GM12878 (cell line): ENCODE data around the gene RETREG2. TPM values are rescaled to one million over a fixed set of nuclear protein-coding genes. Genes with fewer than 3 reads are reported as not detected.

ENCODE experiments used
- ATAC-seq: fragments of 200-7000 bp; cut with Tn5 transposase; 3 replicates; pipeline ENCODE4 v1.9.1; 2020; ENCODE audit warnings: mild to moderate bottlenecking, moderate library complexity
- BruUV-seq: library from RNA; stranded (reverse); fragments of 400-500 nt; replicated peaks from 2 replicates; lab custom pipeline; 2021; lab: Mats Ljungman, UMichigan
- CTCF ChIA-PET: fragments of 300-600 bp; sonication (Branson Sonifier 250); formaldehyde crosslinking; extraction: SDS; loops from one replicate; lab custom pipeline; 2021; ENCODE audit warnings: inconsistent platforms; lab: Yijun Ruan, JAX
- POLR2A ChIA-PET: fragments of 350-600 bp; formaldehyde crosslinking; extraction: SDS; loops from one replicate; lab custom pipeline; 2021; ENCODE audit warnings: inconsistent platforms; lab: Charles Lee
- RAD21 ChIA-PET: fragments of 300-600 bp; sonication (Branson Sonifier 250); formaldehyde crosslinking; loops from one replicate; lab custom pipeline; 2023; ENCODE audit warnings: antibody characterized with exemption; ENCODE audit not compliant: unreplicated experiment; lab: Charles Lee
- SMC1A ChIA-PET: fragments of 300-600 bp; sonication (Branson Sonifier 250); formaldehyde crosslinking; loops from one replicate; lab custom pipeline; 2023; ENCODE audit not compliant: unreplicated experiment, uncharacterized antibody; lab: Charles Lee
- DNase-seq: peaks from one replicate; pipeline ENCODE4 v3.0.0-alpha.2; 2011; ENCODE audit warnings: low read depth, low spot score
- FAIRE-seq: peaks from 3 replicates; lab custom pipeline; 2011; peaks lifted over from hg19 to GRCh38; lab: Jason Lieb, UNC
- H2AFZ ChIP-seq: 2 replicates; pipeline ENCODE4 v1.6.0; 2011; ENCODE audit warnings: low read depth, low read length, control low read depth; ENCODE audit not compliant: control insufficient read depth
- H3K27ac ChIP-seq: 2 replicates; pipeline ENCODE4 v1.5.1; 2011; ENCODE audit warnings: control low read depth; ENCODE audit not compliant: control insufficient read depth, insufficient read depth
- H3K27me3 ChIP-seq, 2 experiments: replicated peaks in 1 of 2; 2 replicates each; pipeline versions ENCODE4 v1.6.0 to v1.6.1; 2011; ENCODE audit warnings: low read length in 1 of 2; ENCODE audit not compliant: control insufficient read depth in 2 of 2, insufficient read depth in 2 of 2
- H3K36me3 ChIP-seq, 2 experiments: 2 replicates each; pipeline ENCODE4 v1.5.1; 2011; ENCODE audit warnings: low read length in 1 of 2; ENCODE audit not compliant: control insufficient read depth in 2 of 2, insufficient read depth in 2 of 2
- H3K4me1 ChIP-seq: 2 replicates; pipeline ENCODE4 v1.6.1; 2011; ENCODE audit warnings: mild to moderate bottlenecking, low read length, moderate library complexity, mixed read lengths; ENCODE audit not compliant: control insufficient read depth, insufficient read depth
- H3K4me2 ChIP-seq: 2 replicates; pipeline ENCODE4 v1.6.0; 2011; ENCODE audit warnings: control low read depth; ENCODE audit not compliant: control insufficient read depth, insufficient read depth
- H3K4me3 ChIP-seq: fragments of 200-600 bp; sonication (generic); 2 replicates; pipeline ENCODE4 v1.5.1; 2016
- H3K79me2 ChIP-seq: 2 replicates; pipeline ENCODE4 v1.6.0; 2011; ENCODE audit warnings: low read length; ENCODE audit not compliant: control insufficient read depth, insufficient read depth
- H3K9ac ChIP-seq: 2 replicates; pipeline ENCODE4 v1.8.0; 2011; ENCODE audit warnings: low read length, control low read depth, mixed read lengths; ENCODE audit not compliant: control insufficient read depth, insufficient read depth
- H3K9me3 ChIP-seq: replicated peaks from 3 replicates; pipeline ENCODE4 v1.5.1; 2011; ENCODE audit warnings: mild to moderate bottlenecking, low read length; ENCODE audit not compliant: control insufficient read depth, insufficient read depth
- H4K20me1 ChIP-seq: 2 replicates; pipeline ENCODE4 v1.6.0; 2011; ENCODE audit not compliant: control insufficient read depth, insufficient read depth
- CREM ChIP-seq: IDR thresholded peaks from 2 replicates; pipeline ENCODE4 v1.6.1; 2014; ENCODE audit warnings: antibody characterized with exemption, low read depth
- E2F4 ChIP-seq: IDR thresholded peaks from 2 replicates; pipeline ENCODE4 v1.6.1; 2012; ENCODE audit warnings: low read depth, low read length, improper control_type of control experiment
- E4F1 ChIP-seq: fragments of 450-650 bp; IDR thresholded peaks from 2 replicates; pipeline ENCODE4 v1.6.1; 2018; ENCODE audit warnings: borderline replicate concordance, mild to moderate bottlenecking; ENCODE audit not compliant: partially characterized antibody
- EED ChIP-seq: sonication (generic); IDR thresholded peaks from 2 replicates; pipeline ENCODE4 v1.6.1; 2016; ENCODE audit warnings: antibody characterized with exemption, low read depth
- FOXM1 ChIP-seq: IDR thresholded peaks from 2 replicates; pipeline ENCODE4 v1.6.1; 2012; ENCODE audit warnings: low read depth, mild to moderate bottlenecking, inconsistent platforms, low read length, moderate library complexity
- HCFC1 ChIP-seq: fragments of 150-350 bp; IDR thresholded peaks from 2 replicates; pipeline ENCODE4 v1.6.1; 2014; ENCODE audit warnings: low read length
- MLLT1 ChIP-seq: fragments of 450-650 bp; IDR thresholded peaks from 2 replicates; pipeline ENCODE4 v1.6.1; 2016; ENCODE audit warnings: mild to moderate bottlenecking
- MXI1 ChIP-seq: fragments of 150-350 bp; IDR thresholded peaks from 2 replicates; pipeline ENCODE4 v1.6.1; 2011; ENCODE audit warnings: low read depth, mild to moderate bottlenecking, inconsistent platforms, low read length, improper control_type of control experiment
- NFIC ChIP-seq: IDR thresholded peaks from 2 replicates; pipeline ENCODE4 v1.6.1; 2012; ENCODE audit warnings: low read depth, mild to moderate bottlenecking, inconsistent platforms, low read length, moderate library complexity
- POLR2A ChIP-seq: IDR thresholded peaks from 2 replicates; pipeline ENCODE4 v1.6.1; 2011; ENCODE audit warnings: low read depth, mild to moderate bottlenecking, low read length
- RCOR1 ChIP-seq: conservative IDR thresholded peaks from 2 replicates; pipeline ENCODE4 v1.6.1; 2012; ENCODE audit warnings: low read depth, low read length, improper control_type of control experiment
- SREBF1 ChIP-seq: IDR thresholded peaks from 2 replicates; pipeline ENCODE4 v1.6.1; 2012; ENCODE audit warnings: mild to moderate bottlenecking, low read length
- SREBF2 ChIP-seq: IDR thresholded peaks from 2 replicates; pipeline ENCODE4 v1.6.1; 2012; ENCODE audit warnings: mild to moderate bottlenecking, low read length
- TCF12 ChIP-seq: IDR thresholded peaks from 2 replicates; pipeline ENCODE4 v1.6.1; 2011; ENCODE audit warnings: low read depth, mild to moderate bottlenecking, low read length
- YY1 ChIP-seq: IDR thresholded peaks from 2 replicates; pipeline ENCODE4 v1.6.1; 2011; ENCODE audit warnings: low read depth, mild to moderate bottlenecking, low read length
- WGBS: methylation state at CpG from one replicate; pipeline ENCODE4 v1.1.6; 2016; ENCODE audit warnings: low lambda C conversion rate; ENCODE audit not compliant: insufficient replicate concordance, insufficient coverage; ENCODE audit errors: missing lambda C conversion rate; 5-methylcytosine and 5-hydroxymethylcytosine counted together
- in situ Hi-C: fragments of 300-500 bp; cut with MboI; formaldehyde crosslinking; loops from 9 replicates; pipeline ENCODE4 v1.14.3; 2018; ENCODE audit warnings: mixed read lengths
- intact Hi-C: fragments of 100-400 bp; cut with micrococcal nuclease; formaldehyde crosslinking; loops from one replicate; pipeline ENCODE4 v1.14.2; 2022; ENCODE audit not compliant: unreplicated experiment
- polyA plus RNA-seq, 11 experiments: library from polyadenylated mRNA; depleted of rRNA in 4 of 11; unstranded in 6 of 11; stranded (reverse) in 5 of 11; fragments of >200 nt; fragmentation: Nextera tagmentation in 4 of 11; fragmentation: Illumina TruSeq in 1 of 11; extraction: Ambion mirVana in 4 of 11; extraction: Trizol in 1 of 11; gene quantifications; 1 replicate in 1 of 11; 2 replicates in 10 of 11; pipeline versions ENCODE4 v1.2.1 to v1.2.3, GENCODE V29; 2011 to 2016; ENCODE audit warnings: inconsistent platforms in 2 of 11, missing spikeins in 2 of 11, low read depth in 1 of 11
- total RNA-seq, 4 experiments: library from RNA; depleted of rRNA in 3 of 4; stranded (reverse); fragments of >200 nt in 3 of 4; fragmentation: Illumina TruSeq in 1 of 4; extraction: Trizol in 1 of 4; gene quantifications; 2 replicates each; pipeline versions ENCODE4 v1.2.1 to v1.2.3, GENCODE V29; 2013 to 2021
- TF ChIP-seq, protein P1 (sequence below): IDR thresholded peaks from 2 replicates; pipeline ENCODE4 v1.6.1; 2012; ENCODE audit warnings: low read depth, low read length, improper control_type of control experiment
- TF ChIP-seq, protein P2 (sequence below): IDR thresholded peaks from 2 replicates; pipeline ENCODE4 v1.6.1; 2012; ENCODE audit warnings: low read length, inconsistent platforms

The RETREG2 gene
- total and polyA plus RNA-seq, 10 of the 15 experiments (the other 5 are each of a cell fraction or from before 2014, with no cell fraction given): 10.1 to 72.0 (median 28.3) TPM

GRCh38 chr2:219175928-219176817 is 1.9 kb upstream of the RETREG2 start:
- TSS peak; percentile 55 for BruUV-seq
- CTCF ChIA-PET: interaction anchor here (0.6 to 3.9 kb wide), 25 partner anchors 9 to 365 kb away, joined by 3 to 52 read pairs (median 5); partner anchors contain the start of genes DNAJB2, GLB1L, NHEJ1 and STK16
- Histone ChIP-seq H3K36me3 (peaks cover 6 to 9% of the 10 kb centered on the region in 2 experiments), H3K4me3 (peak overlapping the region; percentile 83), H2AFZ (peak overlapping the region; percentile 82), H3K27ac (peak overlapping the region; percentile 98), H4K20me1 (no peaks in the 10 kb centered on the region), H3K79me2 (peaks cover 32% of the 10 kb centered on the region), H3K27me3 (no peaks in the 10 kb centered on the region), H3K4me1 (peaks cover 10% of the 10 kb centered on the region), H3K9me3 (no peaks in the 10 kb centered on the region), H3K9ac (peak overlapping the region; percentile 97), H3K4me2 (peak overlapping the region; percentile 89)
- intact Hi-C loops: loop anchor here (1.0 to 5.0 kb wide), 6 partner anchors 16 to 211 kb away; partner anchors contain the start of genes DNAJB2, DNPEP, NHEJ1 and TUBA4A
- SMC1A ChIA-PET: interaction anchor here (0.7 to 2.5 kb wide), 15 partner anchors 10 to 203 kb away, joined by 3 to 14 read pairs (median 7); partner anchors contain the start of genes ABCB6, ANKZF1, ATG9A and DNAJB2
- RAD21 ChIA-PET: interaction anchor here (0.7 to 3.7 kb wide), 9 partner anchors 17 to 125 kb away, joined by 4 to 25 read pairs (median 6); partner anchors contain the start of genes DNAJB2 and ZFAND2B
- WGBS: 1% methylated on average over 43 of the region's 45 CpGs
- in situ Hi-C loops: no loop called here
- peak; percentile 79 for ATAC-seq
- POLR2A ChIA-PET: interaction anchor here (0.6 to 5.0 kb wide), 16 partner anchors 28 to 280 kb away, joined by 3 to 47 read pairs (median 8); partner anchors contain the start of genes ABCB6, ANKZF1, ATG9A and DNAJB2
- DNase-seq: no peak
- no peak for FAIRE-seq
- TF ChIP-seq HCFC1 (no peak), MXI1 (no peak), E2F4 (no peak), POLR2A (no peak), NFIC (no peak), MLLT1 (peak; percentile 11; the same call in 1 of the 2 replicates), FOXM1 (no peak), E4F1 (no peak), RCOR1 (no peak), YY1 (no peak), CREM (0 out of 2 replicates have a peak, but pooled peaks have one; percentile 21), TCF12 (no peak), EED (peak; percentile 62), SREBF2 (no peak), SREBF1 (no peak)
- TF ChIP-seq, protein P1, sequence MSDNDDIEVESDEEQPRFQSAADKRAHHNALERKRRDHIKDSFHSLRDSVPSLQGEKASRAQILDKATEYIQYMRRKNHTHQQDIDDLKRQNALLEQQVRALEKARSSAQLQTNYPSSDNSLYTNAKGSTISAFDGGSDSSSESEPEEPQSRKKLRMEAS: no peak
- TF ChIP-seq, protein P2, sequence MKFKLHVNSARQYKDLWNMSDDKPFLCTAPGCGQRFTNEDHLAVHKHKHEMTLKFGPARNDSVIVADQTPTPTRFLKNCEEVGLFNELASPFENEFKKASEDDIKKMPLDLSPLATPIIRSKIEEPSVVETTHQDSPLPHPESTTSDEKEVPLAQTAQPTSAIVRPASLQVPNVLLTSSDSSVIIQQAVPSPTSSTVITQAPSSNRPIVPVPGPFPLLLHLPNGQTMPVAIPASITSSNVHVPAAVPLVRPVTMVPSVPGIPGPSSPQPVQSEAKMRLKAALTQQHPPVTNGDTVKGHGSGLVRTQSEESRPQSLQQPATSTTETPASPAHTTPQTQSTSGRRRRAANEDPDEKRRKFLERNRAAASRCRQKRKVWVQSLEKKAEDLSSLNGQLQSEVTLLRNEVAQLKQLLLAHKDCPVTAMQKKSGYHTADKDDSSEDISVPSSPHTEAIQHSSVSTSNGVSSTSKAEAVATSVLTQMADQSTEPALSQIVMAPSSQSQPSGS: no peak
